Liver (tissue), 3 donors: ENCODE results near the gene LTBP4.

Source experiments
- EGR1 ChIP-seq, 2 donors: IDR thresholded peaks; 2 replicates each; pipeline ENCODE4 v1.6.1; 2016 to 2018; ENCODE audit warnings: antibody characterized with exemption in 2 of 2, low read depth in 2 of 2
- FOXA2 ChIP-seq: IDR thresholded peaks from 2 replicates; pipeline ENCODE4 v1.6.1; 2016; ENCODE audit warnings: antibody characterized with exemption
- GABPA ChIP-seq, 2 donors: IDR thresholded peaks in 1 of 2; conservative IDR thresholded peaks in 1 of 2; 2 replicates each; pipeline ENCODE4 v1.6.1; 2016; ENCODE audit warnings: antibody characterized with exemption in 2 of 2, mild to moderate bottlenecking in 1 of 2, moderate library complexity in 1 of 2
- JUND ChIP-seq, 2 donors: IDR thresholded peaks; 2 replicates each; pipeline ENCODE4 v1.6.1; 2016; ENCODE audit warnings: antibody characterized with exemption in 2 of 2
- MAX ChIP-seq: IDR thresholded peaks from 2 replicates; pipeline ENCODE4 v1.6.1; 2016; ENCODE audit warnings: antibody characterized with exemption
- RAD21 ChIP-seq, 2 donors: IDR thresholded peaks; 2 replicates each; pipeline ENCODE4 v1.6.1; 2016; ENCODE audit warnings: antibody characterized with exemption in 2 of 2, mild to moderate bottlenecking in 2 of 2
- REST ChIP-seq: IDR thresholded peaks from 2 replicates; pipeline ENCODE4 v1.6.1; 2016; ENCODE audit warnings: antibody characterized with exemption, mild to moderate bottlenecking
- SP1 ChIP-seq: IDR thresholded peaks from 2 replicates; pipeline ENCODE4 v1.6.1; 2018; ENCODE audit warnings: antibody characterized with exemption, mild to moderate bottlenecking
- TAF1 ChIP-seq: conservative IDR thresholded peaks from 2 replicates; pipeline ENCODE4 v1.6.1; 2016; ENCODE audit warnings: antibody characterized with exemption, mild to moderate bottlenecking
- TF ChIP-seq, protein P1 (sequence below): fragments of 150-350 bp; IDR thresholded peaks from 2 replicates; pipeline ENCODE4 v1.5.1; 2017; ENCODE audit warnings: improper control_type of control experiment, low read depth, low read length; ENCODE audit not compliant: missing input control
- TF ChIP-seq, protein P2 (sequence below): IDR thresholded peaks from 2 replicates; pipeline ENCODE4 v1.6.1; 2016; ENCODE audit warnings: antibody characterized with exemption
- donor health status: healthy.
- donor health status: healthy.

DNA sequence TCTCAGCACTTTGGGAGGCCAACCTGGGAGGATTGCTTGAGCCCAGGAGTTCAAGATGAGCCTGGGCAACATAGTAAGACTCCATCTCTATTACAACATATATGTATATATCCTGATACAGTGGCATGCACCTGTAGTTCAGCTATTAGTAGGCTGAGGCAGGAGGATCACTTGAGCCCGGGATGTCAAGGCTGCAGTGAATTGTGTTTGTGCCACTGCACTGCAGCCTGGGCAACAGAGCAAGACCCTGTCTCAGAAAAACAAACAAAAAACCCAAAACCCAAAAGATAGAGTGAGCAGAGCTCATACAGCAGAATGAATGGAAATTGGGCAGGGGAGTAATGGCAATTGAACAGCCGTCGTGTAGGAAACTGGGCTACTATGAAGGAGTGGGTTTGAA is 41.8 kb upstream of the LTBP4 start:
- TF ChIP-seq GABPA (IDR thresholded peaks at IDR 0.05 in 1 of 2, conservative IDR thresholded peaks at IDR 0.05 in 1 of 2), result no peak
- TF ChIP-seq, protein P1, sequence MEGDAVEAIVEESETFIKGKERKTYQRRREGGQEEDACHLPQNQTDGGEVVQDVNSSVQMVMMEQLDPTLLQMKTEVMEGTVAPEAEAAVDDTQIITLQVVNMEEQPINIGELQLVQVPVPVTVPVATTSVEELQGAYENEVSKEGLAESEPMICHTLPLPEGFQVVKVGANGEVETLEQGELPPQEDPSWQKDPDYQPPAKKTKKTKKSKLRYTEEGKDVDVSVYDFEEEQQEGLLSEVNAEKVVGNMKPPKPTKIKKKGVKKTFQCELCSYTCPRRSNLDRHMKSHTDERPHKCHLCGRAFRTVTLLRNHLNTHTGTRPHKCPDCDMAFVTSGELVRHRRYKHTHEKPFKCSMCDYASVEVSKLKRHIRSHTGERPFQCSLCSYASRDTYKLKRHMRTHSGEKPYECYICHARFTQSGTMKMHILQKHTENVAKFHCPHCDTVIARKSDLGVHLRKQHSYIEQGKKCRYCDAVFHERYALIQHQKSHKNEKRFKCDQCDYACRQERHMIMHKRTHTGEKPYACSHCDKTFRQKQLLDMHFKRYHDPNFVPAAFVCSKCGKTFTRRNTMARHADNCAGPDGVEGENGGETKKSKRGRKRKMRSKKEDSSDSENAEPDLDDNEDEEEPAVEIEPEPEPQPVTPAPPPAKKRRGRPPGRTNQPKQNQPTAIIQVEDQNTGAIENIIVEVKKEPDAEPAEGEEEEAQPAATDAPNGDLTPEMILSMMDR, result no peak
- TF ChIP-seq, protein P2, sequence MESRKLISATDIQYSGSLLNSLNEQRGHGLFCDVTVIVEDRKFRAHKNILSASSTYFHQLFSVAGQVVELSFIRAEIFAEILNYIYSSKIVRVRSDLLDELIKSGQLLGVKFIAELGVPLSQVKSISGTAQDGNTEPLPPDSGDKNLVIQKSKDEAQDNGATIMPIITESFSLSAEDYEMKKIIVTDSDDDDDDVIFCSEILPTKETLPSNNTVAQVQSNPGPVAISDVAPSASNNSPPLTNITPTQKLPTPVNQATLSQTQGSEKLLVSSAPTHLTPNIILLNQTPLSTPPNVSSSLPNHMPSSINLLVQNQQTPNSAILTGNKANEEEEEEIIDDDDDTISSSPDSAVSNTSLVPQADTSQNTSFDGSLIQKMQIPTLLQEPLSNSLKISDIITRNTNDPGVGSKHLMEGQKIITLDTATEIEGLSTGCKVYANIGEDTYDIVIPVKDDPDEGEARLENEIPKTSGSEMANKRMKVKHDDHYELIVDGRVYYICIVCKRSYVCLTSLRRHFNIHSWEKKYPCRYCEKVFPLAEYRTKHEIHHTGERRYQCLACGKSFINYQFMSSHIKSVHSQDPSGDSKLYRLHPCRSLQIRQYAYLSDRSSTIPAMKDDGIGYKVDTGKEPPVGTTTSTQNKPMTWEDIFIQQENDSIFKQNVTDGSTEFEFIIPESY, result no peak
- no peak for TF ChIP-seq RAD21 (IDR thresholded peaks at IDR 0.05)
- no peak for TF ChIP-seq REST
- TF ChIP-seq TAF1, result no peak
- no peak for TF ChIP-seq MAX
- TF ChIP-seq JUND (IDR thresholded peaks at IDR 0.05), result no peak
- no peak for TF ChIP-seq EGR1 (IDR thresholded peaks at IDR 0.05; ENCODE audit: low read depth in 2 of 2)
- TF ChIP-seq FOXA2, result no peak
- TF ChIP-seq SP1, result no peak
